ENCODE results near the gene SLC51A. TPM values are rescaled to one million over a fixed set of nuclear protein-coding genes. Genes with fewer than 3 reads are reported as not detected.

Gene SLC51A
- total and polyA plus RNA-seq, 2 of the 13 experiments (the other 11 are each of a cell fraction or from before 2014, with no cell fraction given), result 4.3 to 48.8 TPM

DNA sequence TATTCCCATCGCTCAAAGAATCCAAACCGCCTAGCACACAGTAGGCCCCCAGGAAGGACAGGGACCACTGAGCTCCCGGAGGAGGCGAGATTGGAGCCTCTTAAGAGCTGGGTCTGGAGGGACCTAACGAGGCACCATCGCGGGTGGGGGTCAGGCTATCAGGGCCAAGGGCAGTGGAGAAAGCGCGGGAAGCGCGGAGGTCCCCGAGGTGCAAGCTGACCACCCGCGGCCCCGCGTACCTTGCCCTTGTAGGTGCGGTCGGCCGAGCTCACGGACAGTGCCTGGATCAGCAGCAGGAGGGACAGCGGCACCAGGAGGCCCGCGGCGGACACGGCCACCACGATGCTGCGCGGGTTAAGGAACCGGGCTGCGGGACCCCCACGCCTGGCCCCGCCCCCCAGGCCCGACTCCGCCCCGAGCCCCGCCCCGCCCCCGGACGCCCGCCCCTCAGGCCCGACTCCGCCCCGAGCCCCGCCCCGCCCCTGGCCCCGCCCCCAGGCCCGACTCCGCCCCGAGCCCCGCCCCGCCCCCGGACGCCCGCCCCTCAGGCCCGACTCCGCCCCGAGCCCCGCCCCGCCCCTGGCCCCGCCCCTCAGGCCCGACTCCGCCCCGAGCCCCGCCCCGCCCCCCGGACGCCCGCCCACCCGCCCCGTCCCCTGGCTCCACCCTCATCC lies 9.0 kb upstream of the SLC51A start:
- Histone ChIP-seq H3K9ac (ENCODE audit: insufficient read depth, low read depth, low read length) (no peak overlapping the region), H3K9me3 (ENCODE audit: low read length) (no peaks in the 10 kb centered on the region), H3K4me2 (ENCODE audit: low read depth, low read length) (no peak overlapping the region), H3K27ac (ENCODE audit: extremely low read length, insufficient read depth, low read length) (no peak overlapping the region), H3K27me3 (ENCODE audit: control insufficient read depth in 1 of 2, insufficient read depth in 2 of 2, low read length in 2 of 2) (peaks cover 3 to 7% of the 10 kb centered on the region in 2 experiments; a peak in 2 of 5 replicates), H4K20me1 (ENCODE audit: insufficient read depth, low read length) (no peaks in the 10 kb centered on the region), H2AFZ (ENCODE audit: low read length) (no peak overlapping the region), H3K36me3 (replicated peaks in 1 of 2; ENCODE audit: control insufficient read depth in 1 of 2, insufficient read depth in 2 of 2, low read length in 2 of 2) (no peaks in the 10 kb centered on the region), H3K4me3 (replicated peaks in 1 of 3; ENCODE audit: insufficient read depth in 1 of 3, low read depth in 2 of 3, low read length in 3 of 3) (no peak overlapping the region), H3K4me1 (ENCODE audit: insufficient read depth, low read length) (peaks cover 67% of the 10 kb centered on the region), H3K79me2 (ENCODE audit: insufficient read depth, low read length) (no peaks in the 10 kb centered on the region)
- FAIRE-seq (no peak), ATAC-seq (no peak), DNase-seq (ENCODE audit: low spot score) (no peak)
- intact Hi-C loops (cut with micrococcal nuclease; ENCODE audit: unreplicated experiment), result no loop called here
- TF ChIP-seq, protein P1, sequence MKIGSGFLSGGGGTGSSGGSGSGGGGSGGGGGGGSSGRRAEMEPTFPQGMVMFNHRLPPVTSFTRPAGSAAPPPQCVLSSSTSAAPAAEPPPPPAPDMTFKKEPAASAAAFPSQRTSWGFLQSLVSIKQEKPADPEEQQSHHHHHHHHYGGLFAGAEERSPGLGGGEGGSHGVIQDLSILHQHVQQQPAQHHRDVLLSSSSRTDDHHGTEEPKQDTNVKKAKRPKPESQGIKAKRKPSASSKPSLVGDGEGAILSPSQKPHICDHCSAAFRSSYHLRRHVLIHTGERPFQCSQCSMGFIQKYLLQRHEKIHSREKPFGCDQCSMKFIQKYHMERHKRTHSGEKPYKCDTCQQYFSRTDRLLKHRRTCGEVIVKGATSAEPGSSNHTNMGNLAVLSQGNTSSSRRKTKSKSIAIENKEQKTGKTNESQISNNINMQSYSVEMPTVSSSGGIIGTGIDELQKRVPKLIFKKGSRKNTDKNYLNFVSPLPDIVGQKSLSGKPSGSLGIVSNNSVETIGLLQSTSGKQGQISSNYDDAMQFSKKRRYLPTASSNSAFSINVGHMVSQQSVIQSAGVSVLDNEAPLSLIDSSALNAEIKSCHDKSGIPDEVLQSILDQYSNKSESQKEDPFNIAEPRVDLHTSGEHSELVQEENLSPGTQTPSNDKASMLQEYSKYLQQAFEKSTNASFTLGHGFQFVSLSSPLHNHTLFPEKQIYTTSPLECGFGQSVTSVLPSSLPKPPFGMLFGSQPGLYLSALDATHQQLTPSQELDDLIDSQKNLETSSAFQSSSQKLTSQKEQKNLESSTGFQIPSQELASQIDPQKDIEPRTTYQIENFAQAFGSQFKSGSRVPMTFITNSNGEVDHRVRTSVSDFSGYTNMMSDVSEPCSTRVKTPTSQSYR (CRISPR knock-in tag; IDR thresholded peaks at IDR 0.05; ENCODE audit: borderline replicate concordance), result no peak
- TF ChIP-seq ZNF496 (CRISPR knock-in tag; IDR thresholded peaks at IDR 0.05; ENCODE audit: insufficient replicate concordance) (no peak), ZNF24 (IDR thresholded peaks at IDR 0.05) (no peak), ZNF619 (CRISPR knock-in tag; IDR thresholded peaks at IDR 0.05) (no peak), ZNF441 (CRISPR knock-in tag; IDR thresholded peaks at IDR 0.05; ENCODE audit: borderline replicate concordance) (no peak), TBX2 (CRISPR knock-in tag; IDR thresholded peaks at IDR 0.05; ENCODE audit: borderline replicate concordance) (no peak), ZKSCAN1 (IDR thresholded peaks at IDR 0.05; ENCODE audit: low read length) (peak; percentile 70), RAD21 (CRISPR knock-in tag; IDR thresholded peaks at IDR 0.05) (no peak), ZNF460 (CRISPR knock-in tag; IDR thresholded peaks at IDR 0.05; ENCODE audit: borderline replicate concordance) (no peak), FOXC1 (CRISPR knock-in tag; IDR thresholded peaks at IDR 0.05; ENCODE audit: borderline replicate concordance) (no peak), ZNF501 (CRISPR knock-in tag; IDR thresholded peaks at IDR 0.05) (no peak)
- TF ChIP-seq, protein P2, sequence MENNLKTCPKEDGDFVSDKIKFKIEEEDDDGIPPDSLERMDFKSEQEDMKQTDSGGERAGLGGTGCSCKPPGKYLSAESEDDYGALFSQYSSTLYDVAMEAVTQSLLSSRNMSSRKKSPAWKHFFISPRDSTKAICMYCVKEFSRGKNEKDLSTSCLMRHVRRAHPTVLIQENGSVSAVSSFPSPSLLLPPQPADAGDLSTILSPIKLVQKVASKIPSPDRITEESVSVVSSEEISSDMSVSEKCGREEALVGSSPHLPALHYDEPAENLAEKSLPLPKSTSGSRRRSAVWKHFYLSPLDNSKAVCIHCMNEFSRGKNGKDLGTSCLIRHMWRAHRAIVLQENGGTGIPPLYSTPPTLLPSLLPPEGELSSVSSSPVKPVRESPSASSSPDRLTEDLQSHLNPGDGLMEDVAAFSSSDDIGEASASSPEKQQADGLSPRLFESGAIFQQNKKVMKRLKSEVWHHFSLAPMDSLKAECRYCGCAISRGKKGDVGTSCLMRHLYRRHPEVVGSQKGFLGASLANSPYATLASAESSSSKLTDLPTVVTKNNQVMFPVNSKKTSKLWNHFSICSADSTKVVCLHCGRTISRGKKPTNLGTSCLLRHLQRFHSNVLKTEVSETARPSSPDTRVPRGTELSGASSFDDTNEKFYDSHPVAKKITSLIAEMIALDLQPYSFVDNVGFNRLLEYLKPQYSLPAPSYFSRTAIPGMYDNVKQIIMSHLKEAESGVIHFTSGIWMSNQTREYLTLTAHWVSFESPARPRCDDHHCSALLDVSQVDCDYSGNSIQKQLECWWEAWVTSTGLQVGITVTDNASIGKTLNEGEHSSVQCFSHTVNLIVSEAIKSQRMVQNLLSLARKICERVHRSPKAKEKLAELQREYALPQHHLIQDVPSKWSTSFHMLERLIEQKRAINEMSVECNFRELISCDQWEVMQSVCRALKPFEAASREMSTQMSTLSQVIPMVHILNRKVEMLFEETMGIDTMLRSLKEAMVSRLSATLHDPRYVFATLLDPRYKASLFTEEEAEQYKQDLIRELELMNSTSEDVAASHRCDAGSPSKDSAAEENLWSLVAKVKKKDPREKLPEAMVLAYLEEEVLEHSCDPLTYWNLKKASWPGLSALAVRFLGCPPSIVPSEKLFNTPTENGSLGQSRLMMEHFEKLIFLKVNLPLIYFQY (CRISPR knock-in tag; IDR thresholded peaks at IDR 0.05; ENCODE audit: borderline replicate concordance), result no peak
- TF ChIP-seq, protein P3, sequence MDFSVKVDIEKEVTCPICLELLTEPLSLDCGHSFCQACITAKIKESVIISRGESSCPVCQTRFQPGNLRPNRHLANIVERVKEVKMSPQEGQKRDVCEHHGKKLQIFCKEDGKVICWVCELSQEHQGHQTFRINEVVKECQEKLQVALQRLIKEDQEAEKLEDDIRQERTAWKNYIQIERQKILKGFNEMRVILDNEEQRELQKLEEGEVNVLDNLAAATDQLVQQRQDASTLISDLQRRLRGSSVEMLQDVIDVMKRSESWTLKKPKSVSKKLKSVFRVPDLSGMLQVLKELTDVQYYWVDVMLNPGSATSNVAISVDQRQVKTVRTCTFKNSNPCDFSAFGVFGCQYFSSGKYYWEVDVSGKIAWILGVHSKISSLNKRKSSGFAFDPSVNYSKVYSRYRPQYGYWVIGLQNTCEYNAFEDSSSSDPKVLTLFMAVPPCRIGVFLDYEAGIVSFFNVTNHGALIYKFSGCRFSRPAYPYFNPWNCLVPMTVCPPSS (IDR thresholded peaks at IDR 0.05), result no peak
- TF ChIP-seq, protein P4, sequence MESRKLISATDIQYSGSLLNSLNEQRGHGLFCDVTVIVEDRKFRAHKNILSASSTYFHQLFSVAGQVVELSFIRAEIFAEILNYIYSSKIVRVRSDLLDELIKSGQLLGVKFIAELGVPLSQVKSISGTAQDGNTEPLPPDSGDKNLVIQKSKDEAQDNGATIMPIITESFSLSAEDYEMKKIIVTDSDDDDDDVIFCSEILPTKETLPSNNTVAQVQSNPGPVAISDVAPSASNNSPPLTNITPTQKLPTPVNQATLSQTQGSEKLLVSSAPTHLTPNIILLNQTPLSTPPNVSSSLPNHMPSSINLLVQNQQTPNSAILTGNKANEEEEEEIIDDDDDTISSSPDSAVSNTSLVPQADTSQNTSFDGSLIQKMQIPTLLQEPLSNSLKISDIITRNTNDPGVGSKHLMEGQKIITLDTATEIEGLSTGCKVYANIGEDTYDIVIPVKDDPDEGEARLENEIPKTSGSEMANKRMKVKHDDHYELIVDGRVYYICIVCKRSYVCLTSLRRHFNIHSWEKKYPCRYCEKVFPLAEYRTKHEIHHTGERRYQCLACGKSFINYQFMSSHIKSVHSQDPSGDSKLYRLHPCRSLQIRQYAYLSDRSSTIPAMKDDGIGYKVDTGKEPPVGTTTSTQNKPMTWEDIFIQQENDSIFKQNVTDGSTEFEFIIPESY (CRISPR knock-in tag; IDR thresholded peaks at IDR 0.05), result peak; percentile 48
- CTCF ChIA-PET (ENCODE audit: low intra/inter-chr PET ratio, low total read pairs), result no interaction called here
- no TSS peak for BruUV-seq (replicated peaks)
- POLR2A ChIA-PET, result no interaction called here
- in situ Hi-C loops (cut with HindIII; ENCODE audit: extremely low pct_ligation_motif_present, low pct_unique_long_range_greater_than_20kb), result no loop called here
- 86% methylated on average over 22 of the region's 70 CpGs for WGBS (ENCODE audit: low lambda C conversion rate)
